Measurements from ENCODE around the gene MKNK2.

Gene MKNK2

GRCh38 chr19:2021453-2022140, 29.4 kb downstream of the MKNK2 start:
- DNase-seq: no peak

GRCh38 chr19:2018752-2019151, 32.3 kb downstream of the MKNK2 start:
- DNase-seq: no peak

GRCh38 chr19:2016041-2016807, 34.8 kb downstream of the MKNK2 start:
- peak; percentile 82 for DNase-seq

- peak; percentile 74 for DNase-seq
These were observed 35.5 kb downstream of the MKNK2 start, which contains the start of gene BTBD2 for GRCh38 chr19:2015608-2015950. Gene BTBD2, minus strand, starts transcription at chr19:2015714. Its CDS starts 11 bp downstream, at chr19:2015703.

GRCh38 chr19:2014731-2015607, 36.1 kb downstream of the MKNK2 start:
- peak; percentile 28 for DNase-seq

DNA sequence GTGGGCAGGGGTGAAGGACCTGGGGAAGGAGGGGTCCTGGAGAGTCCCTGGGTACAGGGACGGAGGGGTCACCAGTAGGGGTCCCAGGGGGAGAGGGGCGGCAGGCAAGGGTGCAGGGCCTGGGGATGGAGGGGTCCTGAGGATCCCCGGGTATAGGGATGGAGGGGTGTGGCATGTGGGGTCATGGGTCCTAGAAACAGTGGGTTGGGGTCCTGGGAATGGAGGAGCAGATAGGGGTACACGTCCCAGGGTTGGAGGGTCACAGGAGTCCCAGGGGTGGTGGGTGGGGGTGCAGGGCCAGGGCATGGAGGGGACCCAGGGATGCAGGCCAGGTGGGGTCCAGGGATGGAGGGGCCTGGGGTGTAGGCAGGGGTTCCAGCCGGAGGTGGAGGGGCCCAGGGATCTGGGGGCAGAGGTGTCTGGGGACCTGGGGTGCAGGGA, 36.9 kb downstream of the MKNK2 start:
- no peak for DNase-seq

DNA sequence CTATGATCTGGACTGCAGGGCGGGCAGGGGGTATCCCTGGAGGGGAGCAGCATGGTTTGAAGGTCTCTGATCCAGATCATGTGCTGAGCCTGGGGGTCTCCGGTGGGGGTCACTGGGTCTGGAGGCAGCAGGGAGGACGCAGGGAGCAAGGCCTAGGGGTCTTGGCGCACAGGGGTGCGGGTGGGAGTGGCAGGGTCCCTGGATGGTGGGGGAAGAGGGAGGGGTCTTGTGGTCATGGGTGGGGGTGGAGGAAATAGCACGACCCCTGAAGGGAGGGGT, 37.4 kb downstream of the MKNK2 start:
- no peak for DNase-seq

- no peak for DNase-seq
These were observed 37.9 kb downstream of the MKNK2 start for GRCh38 chr19:2012941-2013682.

- no peak for DNase-seq
These were observed 39.9 kb downstream of the MKNK2 start for GRCh38 chr19:2011169-2011568.

DNA sequence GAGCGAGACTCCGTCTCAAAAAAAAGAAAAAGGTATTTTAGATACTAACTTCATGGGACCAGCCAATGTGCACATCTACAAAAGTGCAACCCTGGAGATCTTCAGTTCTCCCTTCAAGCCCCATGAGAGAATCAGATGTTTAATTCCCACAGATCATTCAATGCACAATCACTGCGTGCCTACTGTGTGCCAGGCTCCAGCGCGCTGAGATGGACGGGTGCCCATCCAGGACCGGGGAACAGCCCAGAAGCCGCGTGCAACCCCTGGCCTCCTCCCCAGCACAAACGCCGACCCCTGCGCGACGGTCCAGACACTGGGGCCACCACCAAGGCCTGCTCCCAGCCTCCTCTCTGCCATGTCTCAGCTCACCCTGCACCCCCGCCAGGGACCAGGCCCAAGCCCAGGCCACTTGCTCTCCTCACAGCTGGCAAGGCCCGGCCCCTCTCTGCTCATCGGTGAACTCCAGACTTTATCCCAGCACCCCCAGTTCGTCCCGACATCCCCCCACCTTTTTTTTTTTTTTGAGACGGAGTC, 40.8 kb downstream of the MKNK2 start:
- no peak for DNase-seq

DNA sequence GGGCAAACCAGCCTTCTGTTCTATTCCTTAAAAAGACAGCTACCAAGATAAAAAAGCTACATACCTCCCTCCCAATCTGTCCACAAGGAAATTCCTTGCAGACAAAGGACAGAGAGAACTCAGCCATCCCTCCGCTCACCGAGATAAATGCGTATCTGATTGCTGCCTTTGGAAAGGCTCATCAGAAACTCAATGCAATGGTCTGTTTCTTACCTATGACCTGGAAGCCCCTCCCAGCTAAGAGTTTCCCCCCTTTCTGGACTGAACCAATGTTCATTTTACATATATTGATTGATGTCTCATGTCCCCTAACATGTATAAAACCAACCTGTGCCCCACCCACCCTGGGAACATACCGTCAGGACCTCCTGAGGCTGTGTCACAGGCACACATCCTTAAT, 47.2 kb downstream of the MKNK2 start:
- no peak for DNase-seq

- DNase-seq: no peak
These were observed 51.1 kb downstream of the MKNK2 start for GRCh38 chr19:1999856-2000515.

DNA sequence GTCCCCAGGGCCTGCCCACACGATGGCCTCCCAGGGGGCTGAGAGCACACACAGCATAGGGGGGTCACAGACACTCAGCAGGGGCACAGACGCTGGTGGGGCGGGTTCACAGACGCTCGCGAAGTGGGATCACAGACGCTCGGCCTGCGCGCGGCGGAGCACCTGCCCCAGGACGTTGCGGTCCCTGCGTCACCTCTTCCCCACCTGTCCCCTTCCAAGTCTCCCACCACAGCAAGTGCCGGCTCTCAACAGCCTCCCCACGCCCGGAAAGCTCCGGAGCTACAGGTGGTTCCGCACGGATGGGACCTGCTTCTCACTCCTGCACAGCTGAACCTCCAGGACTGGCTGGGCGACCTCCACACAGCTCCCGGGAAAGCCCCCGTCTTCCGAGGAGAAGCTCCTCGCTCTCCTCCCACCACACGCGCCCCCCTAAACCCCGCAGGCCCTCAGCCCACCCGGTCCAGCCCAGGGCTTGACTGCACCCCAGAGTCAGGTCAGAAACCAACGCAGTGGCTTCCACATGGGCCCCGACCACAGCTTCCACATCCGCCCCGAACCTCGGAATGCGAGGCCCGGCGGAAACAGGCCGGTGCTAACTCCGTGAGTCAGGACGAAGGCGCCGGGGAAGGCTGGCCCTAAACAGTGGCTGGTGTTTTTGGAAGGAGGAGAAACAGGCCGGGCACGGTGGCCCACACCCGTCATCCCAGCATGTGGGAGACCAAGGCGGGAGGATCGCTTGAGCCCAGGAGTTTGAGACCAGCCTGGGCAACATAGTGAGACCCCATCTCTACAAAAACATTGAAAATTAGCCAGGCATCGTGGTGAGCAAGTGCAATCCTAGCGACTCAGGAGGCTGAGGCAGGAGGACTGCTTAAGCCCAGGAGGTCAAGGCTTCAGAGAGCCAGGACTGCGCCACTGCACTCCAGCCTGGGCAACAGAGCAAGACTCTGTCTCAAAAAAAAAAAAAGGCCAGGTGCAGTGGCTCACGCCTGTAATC, 52.0 kb downstream of the MKNK2 start:
- DNase-seq: no peak

DNA sequence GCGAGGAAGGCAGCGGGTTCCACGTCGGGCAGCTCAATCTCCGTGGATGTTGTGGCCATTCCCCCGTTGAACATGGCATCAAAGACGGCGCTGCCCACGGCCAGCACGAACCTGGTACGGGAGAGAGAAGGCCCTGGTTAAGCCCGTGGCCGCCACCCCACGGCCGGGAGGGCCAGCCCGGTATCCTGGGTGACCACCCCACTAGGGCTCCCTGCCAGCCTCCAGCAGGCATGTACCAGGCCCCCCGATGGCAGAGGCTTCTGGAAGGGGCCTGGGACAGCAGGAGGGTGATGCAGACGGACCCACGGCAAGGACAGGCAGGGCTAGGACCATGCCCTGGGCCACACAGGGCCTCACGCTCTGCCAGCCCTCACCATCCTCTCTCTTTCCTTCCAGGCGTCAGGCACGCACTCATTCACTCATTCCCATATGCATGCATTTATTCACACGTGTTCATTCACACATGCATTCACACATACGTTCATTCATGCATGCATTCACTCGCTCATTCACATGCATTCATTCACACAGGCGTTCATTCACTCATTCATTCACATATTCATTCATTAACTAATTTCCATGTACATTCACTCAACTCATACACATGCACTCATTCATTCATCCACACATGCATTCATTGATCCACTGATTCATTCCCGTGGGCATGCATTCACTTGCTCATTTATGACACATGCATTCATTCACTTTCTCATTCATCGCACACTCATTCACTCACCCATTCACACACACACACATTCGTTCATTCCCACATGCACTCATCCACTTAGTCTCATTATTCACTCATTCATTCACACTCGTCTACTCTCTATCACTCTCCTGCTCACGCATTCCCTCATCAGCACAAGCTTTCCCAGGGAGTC, 53.5 kb downstream of the MKNK2 start:
- DNase-seq: no peak

GRCh38 chr19:1992759-1993260, 58.2 kb downstream of the MKNK2 start:
- no peak for DNase-seq

GRCh38 chr19:1991018-1991913, 59.8 kb downstream of the MKNK2 start:
- no peak for DNase-seq

GRCh38 chr19:1990230-1991017, 60.6 kb downstream of the MKNK2 start:
- no peak for DNase-seq
